Measurements from ENCODE around the gene MRPL19.

DNA sequence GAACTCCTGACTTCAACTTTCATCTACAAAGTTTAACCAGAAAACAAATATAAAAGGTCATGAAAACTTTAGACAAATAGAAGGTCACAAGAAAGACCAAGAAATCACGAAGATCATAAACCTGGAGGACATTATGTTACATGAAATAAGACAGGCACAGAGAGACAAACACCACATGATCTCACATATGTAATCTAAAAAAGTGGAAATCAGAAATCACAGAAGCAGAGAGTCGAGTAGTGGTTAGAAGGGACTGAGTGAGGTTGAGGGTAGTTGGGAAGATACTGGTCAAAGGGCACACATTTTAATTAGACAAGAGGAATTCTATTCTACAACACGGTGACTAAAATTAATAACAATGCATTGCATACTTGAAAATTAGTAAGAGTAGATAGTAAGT lies 62.7 kb downstream of the MRPL19 start:
- no peak for TF ChIP-seq CTCF (IDR thresholded peaks at IDR 0.05 in 2 of 3, conservative IDR thresholded peaks at IDR 0.05 in 1 of 3; ENCODE audit: borderline replicate concordance in 1 of 3, insufficient read depth in 1 of 3, low read depth in 2 of 3, low read length in 2 of 3)
- no peak for TF ChIP-seq ELF1 (IDR thresholded peaks at IDR 0.05; ENCODE audit: borderline replicate concordance, low read depth)
- TF ChIP-seq, protein P1, sequence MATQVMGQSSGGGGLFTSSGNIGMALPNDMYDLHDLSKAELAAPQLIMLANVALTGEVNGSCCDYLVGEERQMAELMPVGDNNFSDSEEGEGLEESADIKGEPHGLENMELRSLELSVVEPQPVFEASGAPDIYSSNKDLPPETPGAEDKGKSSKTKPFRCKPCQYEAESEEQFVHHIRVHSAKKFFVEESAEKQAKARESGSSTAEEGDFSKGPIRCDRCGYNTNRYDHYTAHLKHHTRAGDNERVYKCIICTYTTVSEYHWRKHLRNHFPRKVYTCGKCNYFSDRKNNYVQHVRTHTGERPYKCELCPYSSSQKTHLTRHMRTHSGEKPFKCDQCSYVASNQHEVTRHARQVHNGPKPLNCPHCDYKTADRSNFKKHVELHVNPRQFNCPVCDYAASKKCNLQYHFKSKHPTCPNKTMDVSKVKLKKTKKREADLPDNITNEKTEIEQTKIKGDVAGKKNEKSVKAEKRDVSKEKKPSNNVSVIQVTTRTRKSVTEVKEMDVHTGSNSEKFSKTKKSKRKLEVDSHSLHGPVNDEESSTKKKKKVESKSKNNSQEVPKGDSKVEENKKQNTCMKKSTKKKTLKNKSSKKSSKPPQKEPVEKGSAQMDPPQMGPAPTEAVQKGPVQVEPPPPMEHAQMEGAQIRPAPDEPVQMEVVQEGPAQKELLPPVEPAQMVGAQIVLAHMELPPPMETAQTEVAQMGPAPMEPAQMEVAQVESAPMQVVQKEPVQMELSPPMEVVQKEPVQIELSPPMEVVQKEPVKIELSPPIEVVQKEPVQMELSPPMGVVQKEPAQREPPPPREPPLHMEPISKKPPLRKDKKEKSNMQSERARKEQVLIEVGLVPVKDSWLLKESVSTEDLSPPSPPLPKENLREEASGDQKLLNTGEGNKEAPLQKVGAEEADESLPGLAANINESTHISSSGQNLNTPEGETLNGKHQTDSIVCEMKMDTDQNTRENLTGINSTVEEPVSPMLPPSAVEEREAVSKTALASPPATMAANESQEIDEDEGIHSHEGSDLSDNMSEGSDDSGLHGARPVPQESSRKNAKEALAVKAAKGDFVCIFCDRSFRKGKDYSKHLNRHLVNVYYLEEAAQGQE (IDR thresholded peaks at IDR 0.05; ENCODE audit: low read depth), result no peak
- no peak for TF ChIP-seq POLR2AphosphoS5 (IDR thresholded peaks at IDR 0.05; ENCODE audit: low read depth, low read length)
- TF ChIP-seq POLR2A (IDR thresholded peaks at IDR 0.05; ENCODE audit: borderline replicate concordance, extremely low read depth, insufficient read depth, insufficient read length), result no peak
- no peak for TF ChIP-seq ATF3 (IDR thresholded peaks at IDR 0.05)
- TF ChIP-seq YY1 (IDR thresholded peaks at IDR 0.05; ENCODE audit: extremely low read depth, insufficient replicate concordance, low read depth, low read length), result no peak

Data from HCT116 (cell line).